22Rv1 (cell line): ENCODE data around the gene SNX6.

Source experiments
- CTCF ChIP-seq: fragments of 450-650 bp; IDR thresholded peaks from 2 replicates; pipeline ENCODE4 v1.5.1; 2017; ENCODE audit warnings: mild to moderate bottlenecking
- ZFX ChIP-seq: fragments of 450-650 bp; IDR thresholded peaks from 2 replicates; pipeline ENCODE4 v1.6.1; 2017; ENCODE audit warnings: antibody characterized with exemption, borderline replicate concordance

- TF ChIP-seq CTCF (no peak), ZFX (no peak)
Measured at GRCh38 chr14:34620839-34621238, 9.1 kb downstream of the SNX6 start.
